Neuronal stem cell (in vitro differentiated cells): ENCODE data around the gene ASCL2.

Experiments
- DNase-seq: peaks from one replicate; pipeline ENCODE4 v3.0.0-alpha.2; 2013; ENCODE audit warnings: low spot score
- H2AFZ ChIP-seq: one replicate; pipeline ENCODE4 v1.6.1; 2013; ENCODE audit warnings: mild to moderate bottlenecking, low read length, inconsistent platforms
- H2AK5ac ChIP-seq: 2 replicates; pipeline ENCODE4 v1.6.1; 2013; ENCODE audit warnings: low read depth, mild to moderate bottlenecking, inconsistent platforms, low read length, moderate library complexity, mixed read lengths
- H2BK120ac ChIP-seq: 2 replicates; pipeline ENCODE4 v1.6.1; 2013; ENCODE audit warnings: low read depth, mild to moderate bottlenecking, inconsistent platforms, low read length, moderate library complexity, mixed read lengths
- H2BK12ac ChIP-seq: one replicate; pipeline ENCODE4 v1.6.1; 2013; ENCODE audit warnings: low read length, inconsistent platforms
- H2BK15ac ChIP-seq: 2 replicates; pipeline ENCODE4 v1.6.1; 2013; ENCODE audit warnings: mild to moderate bottlenecking, low read length, inconsistent platforms, mixed read lengths
- H2BK5ac ChIP-seq: one replicate; pipeline ENCODE4 v1.6.1; 2013; ENCODE audit warnings: inconsistent platforms, mild to moderate bottlenecking, low read length, moderate library complexity
- H3K14ac ChIP-seq: one replicate; pipeline ENCODE4 v1.6.1; 2013; ENCODE audit warnings: low read length, inconsistent platforms
- H3K18ac ChIP-seq: 2 replicates; pipeline ENCODE4 v1.6.1; 2013; ENCODE audit warnings: low read length, inconsistent platforms
- H3K23ac ChIP-seq: 2 replicates; pipeline ENCODE4 v1.6.1; 2013; ENCODE audit warnings: low read depth, mild to moderate bottlenecking, mixed read lengths, low read length, inconsistent platforms; ENCODE audit not compliant: poor library complexity
- H3K27ac ChIP-seq: replicated peaks from 3 replicates; pipeline ENCODE4 v1.5.1; 2013; ENCODE audit warnings: low read length, inconsistent platforms
- H3K27me3 ChIP-seq, 3 experiments: 2 replicates each; pipeline ENCODE4 v1.6.1; 2013; ENCODE audit warnings: low read length in 3 of 3, mild to moderate bottlenecking in 2 of 3, inconsistent platforms in 1 of 3, low read depth in 1 of 3, mixed read lengths in 1 of 3, moderate library complexity in 1 of 3; ENCODE audit not compliant: control insufficient read depth in 3 of 3, insufficient read depth in 3 of 3
- H3K36me3 ChIP-seq, 2 donors: replicated peaks in 1 of 2; 2 replicates each; pipeline ENCODE4 v1.6.1; 2013; ENCODE audit warnings: low read length in 2 of 2; ENCODE audit not compliant: control insufficient read depth in 2 of 2, insufficient read depth in 2 of 2
- H3K4ac ChIP-seq: 2 replicates; pipeline ENCODE4 v1.6.1; 2013; ENCODE audit warnings: inconsistent platforms, mild to moderate bottlenecking, low read length, moderate library complexity
- H3K4me1 ChIP-seq, 2 donors: 1 replicate in 1 of 2; 2 replicates in 1 of 2; pipeline ENCODE4 v1.6.1; 2013; ENCODE audit warnings: low read length in 2 of 2, low read depth in 1 of 2; ENCODE audit not compliant: control insufficient read depth in 2 of 2, insufficient read depth in 1 of 2
- H3K4me2 ChIP-seq: one replicate; pipeline ENCODE4 v1.6.1; 2013; ENCODE audit warnings: mild to moderate bottlenecking, low read length, inconsistent platforms; ENCODE audit not compliant: insufficient read depth, poor library complexity, severe bottlenecking
- H3K4me3 ChIP-seq, 2 donors: 2 replicates each; pipeline ENCODE4 v1.5.1; 2013; ENCODE audit warnings: low read length in 2 of 2, mild to moderate bottlenecking in 2 of 2, inconsistent platforms in 1 of 2, moderate library complexity in 1 of 2
- H3K79me1 ChIP-seq: one replicate; pipeline ENCODE4 v1.6.1; 2013; ENCODE audit warnings: low read depth, mild to moderate bottlenecking, inconsistent platforms, low read length, moderate library complexity
- H3K9ac ChIP-seq: one replicate; pipeline ENCODE4 v1.6.1; 2013; ENCODE audit warnings: mild to moderate bottlenecking, low read depth, low read length, inconsistent platforms; ENCODE audit not compliant: poor library complexity
- H3K9me3 ChIP-seq, 2 donors: replicated peaks in 1 of 2; 2 replicates each; pipeline versions ENCODE3 to v1.6.1; 2013; ENCODE audit warnings: low read length in 2 of 2, mild to moderate bottlenecking in 2 of 2, inconsistent platforms in 1 of 2, low read depth in 1 of 2, mixed read lengths in 1 of 2, moderate library complexity in 1 of 2; ENCODE audit not compliant: control insufficient read depth in 2 of 2, insufficient read depth in 1 of 2
- H4K8ac ChIP-seq: one replicate; pipeline ENCODE4 v1.6.1; 2013; ENCODE audit warnings: low read depth, mild to moderate bottlenecking, inconsistent platforms, low read length, moderate library complexity
- H4K91ac ChIP-seq: one replicate; pipeline ENCODE4 v1.6.1; 2013; ENCODE audit warnings: low read length, low read depth, mild to moderate bottlenecking, inconsistent platforms; ENCODE audit not compliant: poor library complexity
- WGBS, 2 donors: extraction: QIAGEN DNeasy Blood & Tissue Kit; methylation state at CpG; one replicate each; pipeline ENCODE4 v1.1.7; 2013; ENCODE audit warnings: missing lambda C conversion rate in 2 of 2, mixed read lengths in 1 of 2; ENCODE audit not compliant: insufficient read length in 2 of 2, insufficient replicate concordance in 1 of 2; ENCODE audit errors: extremely low coverage in 2 of 2; 5-methylcytosine and 5-hydroxymethylcytosine counted together

The ASCL2 gene

GRCh38 chr11:2315395-2316168 lies 45.2 kb upstream of the ASCL2 start:
- Histone ChIP-seq H3K9me3 (peaks cover 0 to 1% of the 10 kb centered on the region in 2 donors), H2AFZ (no peak overlapping the region), H3K23ac (peak overlapping the region; percentile 73), H2BK15ac (peak overlapping the region; percentile 83), H3K4ac (no peak overlapping the region), H3K4me3 (no peak overlapping the region), H3K79me1 (peaks cover 2% of the 10 kb centered on the region), H4K8ac (peak overlapping the region; percentile 65), H3K36me3 (no peaks in the 10 kb centered on the region), H2BK12ac (peak overlapping the region; percentile 90), H3K27ac (no peak overlapping the region), H4K91ac (no peak overlapping the region), H2BK5ac (no peak overlapping the region), H3K27me3 (peaks cover 0 to 2% (median 0%) of the 10 kb centered on the region in 3 experiments), H3K14ac (peak overlapping the region; percentile 89), H2AK5ac (peak overlapping the region; percentile 86), H3K4me2 (no peak overlapping the region), H3K4me1 (peaks cover 0 to 7% of the 10 kb centered on the region in 2 donors), H2BK120ac (peak overlapping the region; percentile 28), H3K9ac (no peak overlapping the region), H3K18ac (peak overlapping the region; percentile 87)
- DNase-seq, result no peak
- no CpG with 5 or more reads among the region's 25 CpGs for WGBS, 2 donors

- no peak overlapping the region for H2AFZ ChIP-seq
- no peak overlapping the region for H3K27ac ChIP-seq
- H3K23ac ChIP-seq, result no peak overlapping the region
- peak overlapping the region; percentile 83 for H2BK15ac ChIP-seq
- H3K4me1 ChIP-seq, result peaks cover 0 to 7% of the 10 kb centered on the region in 2 donors
- H2BK120ac ChIP-seq, result no peak overlapping the region
- WGBS, 2 donors, result no CpG with 5 or more reads among the region's 16 CpGs
- peak overlapping the region; percentile 89 for H3K14ac ChIP-seq
- H3K36me3 ChIP-seq, result no peaks in the 10 kb centered on the region
- no peak overlapping the region for H4K91ac ChIP-seq
- H3K18ac ChIP-seq, result peak overlapping the region; percentile 87
- no peak overlapping the region for H4K8ac ChIP-seq
- no peaks in the 10 kb centered on the region for H3K27me3 ChIP-seq
- DNase-seq, result no peak
- no peak overlapping the region for H3K4me2 ChIP-seq
- H3K4me3 ChIP-seq, result no peak overlapping the region
- H2BK12ac ChIP-seq, result peak overlapping the region; percentile 90
- peaks cover 2% of the 10 kb centered on the region for H3K79me1 ChIP-seq
- no peak overlapping the region for H3K9ac ChIP-seq
- peak overlapping the region; percentile 66 for H2BK5ac ChIP-seq
- peaks cover 0 to 1% of the 10 kb centered on the region in 2 donors for H3K9me3 ChIP-seq
- peak overlapping the region; percentile 98 for H2AK5ac ChIP-seq
- H3K4ac ChIP-seq, result no peak overlapping the region
Measured at GRCh38 chr11:2314525-2315394, 44.4 kb upstream of the ASCL2 start.

GRCh38 chr11:2314136-2314524 lies 43.7 kb upstream of the ASCL2 start:
- WGBS, 2 donors, result no CpG with 5 or more reads among the region's 7 CpGs

More at GRCh38 chr11:2314136-2314524, 43.7 kb upstream of the ASCL2 start:
- no peak for DNase-seq
- Histone ChIP-seq H3K27me3 (no peaks in the 10 kb centered on the region), H2BK12ac (no peak overlapping the region), H3K9ac (no peak overlapping the region), H3K79me1 (peaks cover 2% of the 10 kb centered on the region), H3K36me3 (no peaks in the 10 kb centered on the region), H3K27ac (no peak overlapping the region), H2AFZ (no peak overlapping the region), H3K23ac (no peak overlapping the region), H3K9me3 (peaks cover 0 to 1% of the 10 kb centered on the region in 2 donors), H3K14ac (no peak overlapping the region), H2AK5ac (peak overlapping the region; percentile 98), H4K91ac (no peak overlapping the region), H3K18ac (peak overlapping the region; percentile 71), H3K4me3 (no peak overlapping the region), H4K8ac (peak overlapping the region; percentile 86), H3K4me2 (no peak overlapping the region), H2BK120ac (no peak overlapping the region), H2BK15ac (no peak overlapping the region), H2BK5ac (peak overlapping the region; percentile 66), H3K4ac (no peak overlapping the region), H3K4me1 (peaks cover 0 to 7% of the 10 kb centered on the region in 2 donors)
